ENCODE measurements around the gene USP17L20. TPM values are rescaled to one million over a fixed set of nuclear protein-coding genes. Genes with fewer than 3 reads are reported as not detected.

USP17L20 gene, protein sequence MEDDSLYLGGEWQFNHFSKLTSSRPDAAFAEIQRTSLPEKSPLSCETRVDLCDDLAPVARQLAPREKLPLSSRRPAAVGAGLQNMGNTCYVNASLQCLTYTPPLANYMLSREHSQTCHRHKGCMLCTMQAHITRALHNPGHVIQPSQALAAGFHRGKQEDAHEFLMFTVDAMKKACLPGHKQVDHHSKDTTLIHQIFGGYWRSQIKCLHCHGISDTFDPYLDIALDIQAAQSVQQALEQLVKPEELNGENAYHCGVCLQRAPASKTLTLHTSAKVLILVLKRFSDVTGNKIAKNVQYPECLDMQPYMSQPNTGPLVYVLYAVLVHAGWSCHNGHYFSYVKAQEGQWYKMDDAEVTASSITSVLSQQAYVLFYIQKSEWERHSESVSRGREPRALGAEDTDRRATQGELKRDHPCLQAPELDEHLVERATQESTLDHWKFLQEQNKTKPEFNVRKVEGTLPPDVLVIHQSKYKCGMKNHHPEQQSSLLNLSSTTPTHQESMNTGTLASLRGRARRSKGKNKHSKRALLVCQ
- total RNA-seq, result not detected in 2 replicates

DNA sequence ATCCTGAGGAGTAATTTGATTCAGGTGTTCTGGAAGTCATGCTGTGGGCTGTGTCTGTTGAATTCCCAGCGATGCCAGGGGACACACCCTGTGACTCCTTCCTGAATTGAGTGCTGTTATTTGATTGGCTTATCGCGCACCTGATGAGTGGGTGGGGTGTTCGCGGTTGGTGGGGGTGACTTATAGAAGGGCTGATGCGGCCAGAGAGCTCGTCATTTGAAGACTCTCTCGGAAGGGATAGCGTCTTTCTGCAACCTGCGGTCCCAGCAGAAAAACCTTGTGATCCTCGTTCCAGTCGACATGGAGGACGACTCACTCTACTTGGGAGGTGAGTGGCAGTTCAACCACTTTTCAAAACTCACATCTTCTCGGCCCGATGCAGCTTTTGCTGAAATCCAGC, at the start of gene USP17L20:
Gene USP17L20, plus strand, starts transcription at position 301 of the 400 bp plus-strand sequence. Its CDS starts 0 bp downstream, at position 301.

DNA sequence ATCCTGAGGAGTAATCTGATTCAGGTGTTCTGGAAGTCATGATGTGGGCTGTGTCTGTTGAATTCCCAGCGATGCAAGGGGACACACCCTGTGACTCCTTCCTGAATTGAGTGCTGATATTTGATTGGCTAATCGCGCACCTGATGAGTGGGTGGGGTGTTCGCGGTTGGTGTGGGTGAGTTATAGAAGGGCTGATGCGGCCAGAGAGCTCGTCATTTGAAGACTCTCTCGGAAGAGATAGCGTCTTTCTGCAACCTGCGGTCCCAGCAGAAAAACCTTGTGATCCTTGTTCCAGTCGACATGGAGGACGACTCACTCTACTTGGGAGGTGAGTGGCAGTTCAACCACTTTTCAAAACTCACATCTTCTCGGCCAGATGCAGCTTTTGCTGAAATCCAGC, 47.6 kb upstream of the USP17L20 start, which contains the start of gene USP17L10:
Gene USP17L10, plus strand, starts transcription at position 301 of the 400 bp plus-strand sequence. Its CDS starts 0 bp downstream, at position 301.

DNA sequence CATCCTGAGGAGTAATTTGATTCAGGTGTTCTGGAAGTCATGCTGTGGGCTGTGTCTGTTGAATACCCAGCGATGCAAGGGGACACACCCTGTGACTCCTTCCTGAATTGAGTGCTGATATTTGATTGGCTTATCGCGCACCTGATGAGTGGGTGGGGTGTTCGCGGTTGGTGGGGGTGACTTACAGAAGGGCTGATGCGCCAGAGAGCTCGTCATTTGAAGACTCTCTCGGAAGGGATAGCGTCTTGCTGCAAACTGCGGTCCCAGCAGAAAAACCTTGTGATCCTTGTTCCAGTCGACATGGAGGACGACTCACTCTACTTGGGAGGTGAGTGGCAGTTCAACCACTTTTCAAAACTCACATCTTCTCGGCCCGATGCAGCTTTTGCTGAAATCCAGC, 42.8 kb upstream of the USP17L20 start, which contains the start of gene USP17L11:
Gene USP17L11, plus strand, starts transcription at position 301 of the 400 bp plus-strand sequence. Its CDS starts 0 bp downstream, at position 301.

DNA sequence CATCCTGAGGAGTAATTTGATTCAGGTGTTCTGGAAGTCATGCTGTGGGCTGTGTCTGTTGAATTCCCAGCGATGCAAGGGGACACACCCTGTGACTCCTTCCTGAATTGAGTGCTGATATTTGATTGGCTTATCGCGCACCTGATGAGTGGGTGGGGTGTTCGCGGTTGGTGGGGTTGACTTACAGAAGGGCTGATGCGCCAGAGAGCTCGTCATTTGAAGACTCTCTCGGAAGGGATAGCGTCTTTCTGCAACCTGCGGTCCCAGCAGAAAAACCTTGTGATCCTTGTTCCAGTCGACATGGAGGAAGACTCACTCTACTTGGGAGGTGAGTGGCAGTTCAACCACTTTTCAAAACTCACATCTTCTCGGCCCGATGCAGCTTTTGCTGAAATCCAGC, 38.1 kb upstream of the USP17L20 start, which contains the start of gene USP17L12:
Gene USP17L12, plus strand, starts transcription at position 301 of the 400 bp plus-strand sequence. Its CDS starts 0 bp downstream, at position 301.

DNA sequence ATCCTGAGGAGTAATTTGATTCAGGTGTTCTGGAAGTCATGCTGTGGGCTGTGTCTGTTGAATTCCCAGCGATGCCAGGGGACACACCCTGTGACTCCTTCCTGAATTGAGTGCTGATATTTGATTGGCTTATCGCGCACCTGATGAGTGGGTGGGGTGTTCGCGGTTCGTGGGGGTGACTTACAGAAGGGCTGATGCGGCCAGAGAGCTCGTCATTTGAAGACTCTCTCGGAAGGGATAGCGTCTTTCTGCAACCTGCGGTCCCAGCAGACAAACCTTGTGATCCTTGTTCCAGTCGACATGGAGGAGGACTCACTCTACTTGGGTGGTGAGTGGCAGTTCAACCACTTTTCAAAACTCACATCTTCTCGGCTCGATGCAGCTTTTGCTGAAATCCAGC, 33.3 kb upstream of the USP17L20 start, which contains the start of gene USP17L13:
Gene USP17L13, plus strand, starts transcription at position 301 of the 400 bp plus-strand sequence. Its CDS starts 0 bp downstream, at position 301.

DNA sequence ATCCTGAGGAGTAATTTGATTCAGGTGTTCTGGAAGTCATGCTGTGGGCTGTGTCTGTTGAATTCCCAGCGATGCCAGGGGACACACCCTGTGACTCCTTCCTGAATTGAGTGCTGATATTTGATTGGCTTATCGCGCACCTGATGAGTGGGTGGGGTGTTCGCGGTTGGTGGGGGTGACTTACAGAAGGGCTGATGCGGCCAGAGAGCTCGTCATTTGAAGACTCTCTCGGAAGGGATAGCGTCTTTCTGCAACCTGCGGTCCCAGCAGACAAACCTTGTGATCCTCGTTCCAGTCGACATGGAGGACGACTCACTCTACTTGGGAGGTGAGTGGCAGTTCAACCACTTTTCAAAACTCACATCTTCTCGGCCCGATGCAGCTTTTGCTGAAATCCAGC, 23.8 kb upstream of the USP17L20 start, which contains the start of gene USP17L15:
Gene USP17L15, plus strand, starts transcription at position 301 of the 400 bp plus-strand sequence. Its CDS starts 0 bp downstream, at position 301.

DNA sequence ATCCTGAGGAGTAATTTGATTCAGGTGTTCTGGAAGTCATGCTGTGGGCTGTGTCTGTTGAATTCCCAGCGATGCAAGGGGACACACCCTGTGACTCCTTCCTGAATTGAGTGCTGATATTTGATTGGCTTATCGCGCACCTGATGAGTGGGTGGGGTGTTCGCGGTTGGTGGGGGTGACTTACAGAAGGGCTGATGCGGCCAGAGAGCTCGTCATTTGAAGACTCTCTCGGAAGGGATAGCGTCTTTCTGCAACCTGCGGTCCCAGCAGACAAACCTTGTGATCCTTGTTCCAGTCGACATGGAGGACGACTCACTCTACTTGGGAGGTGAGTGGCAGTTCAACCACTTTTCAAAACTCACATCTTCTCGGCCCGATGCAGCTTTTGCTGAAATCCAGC, 14.3 kb upstream of the USP17L20 start, which contains the start of gene USP17L17:
Gene USP17L17, plus strand, starts transcription at position 301 of the 400 bp plus-strand sequence. Its CDS starts 0 bp downstream, at position 301.

DNA sequence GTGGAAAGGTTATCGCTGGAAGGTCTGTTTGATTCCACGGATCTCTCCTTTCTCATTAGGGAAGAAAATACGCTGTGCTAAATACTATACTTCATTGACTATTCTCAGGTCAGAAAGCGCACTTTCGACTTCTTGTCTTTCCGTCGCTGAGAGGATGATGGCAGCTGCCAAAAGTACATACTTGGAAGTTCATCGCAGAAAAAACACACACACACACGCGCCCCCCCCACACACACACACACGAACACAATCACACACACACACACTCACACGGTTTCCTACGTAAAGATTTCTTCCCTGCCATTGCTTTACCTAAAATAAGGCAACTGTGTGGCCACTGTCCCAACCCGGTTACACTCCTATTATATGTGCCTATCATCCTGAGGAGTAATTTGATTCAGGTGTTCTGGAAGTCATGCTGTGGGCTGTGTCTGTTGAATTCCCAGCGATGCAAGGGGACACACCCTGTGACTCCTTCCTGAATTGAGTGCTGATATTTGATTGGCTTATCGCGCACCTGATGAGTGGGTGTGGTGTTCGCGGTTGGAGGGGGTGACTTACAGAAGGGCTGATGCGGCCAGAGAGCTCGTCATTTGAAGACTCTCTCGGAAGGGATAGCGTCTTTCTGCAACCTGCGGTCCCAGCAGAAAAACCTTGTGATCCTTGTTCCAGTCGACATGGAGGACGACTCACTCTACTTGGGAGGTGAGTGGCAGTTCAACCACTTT, 9.8 kb upstream of the USP17L20 start, which contains the start of gene USP17L18:
Gene USP17L18, plus strand, starts transcription at position 678 of the 728 bp plus-strand sequence. Its CDS starts 0 bp downstream, at position 678.

DNA sequence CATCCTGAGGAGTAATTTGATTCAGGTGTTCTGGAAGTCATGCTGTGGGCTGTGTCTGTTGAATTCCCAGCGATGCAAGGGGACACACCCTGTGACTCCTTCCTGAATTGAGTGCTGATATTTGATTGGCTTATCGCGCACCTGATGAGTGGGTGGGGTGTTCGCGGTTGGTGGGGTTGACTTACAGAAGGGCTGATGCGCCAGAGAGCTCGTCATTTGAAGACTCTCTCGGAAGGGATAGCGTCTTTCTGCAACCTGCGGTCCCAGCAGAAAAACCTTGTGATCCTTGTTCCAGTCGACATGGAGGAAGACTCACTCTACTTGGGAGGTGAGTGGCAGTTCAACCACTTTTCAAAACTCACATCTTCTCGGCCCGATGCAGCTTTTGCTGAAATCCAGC, 4.8 kb upstream of the USP17L20 start, which contains the start of gene USP17L19:
Gene USP17L19, plus strand, starts transcription at position 301 of the 400 bp plus-strand sequence. Its CDS starts 0 bp downstream, at position 301.

DNA sequence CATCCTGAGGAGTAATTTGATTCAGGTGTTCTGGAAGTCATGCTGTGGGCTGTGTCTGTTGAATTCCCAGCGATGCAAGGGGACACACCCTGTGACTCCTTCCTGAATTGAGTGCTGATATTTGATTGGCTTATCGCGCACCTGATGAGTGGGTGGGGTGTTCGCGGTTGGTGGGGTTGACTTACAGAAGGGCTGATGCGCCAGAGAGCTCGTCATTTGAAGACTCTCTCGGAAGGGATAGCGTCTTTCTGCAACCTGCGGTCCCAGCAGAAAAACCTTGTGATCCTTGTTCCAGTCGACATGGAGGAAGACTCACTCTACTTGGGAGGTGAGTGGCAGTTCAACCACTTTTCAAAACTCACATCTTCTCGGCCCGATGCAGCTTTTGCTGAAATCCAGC, 4.6 kb downstream of the USP17L20 start, which contains the start of gene USP17L21:
Gene USP17L21, plus strand, starts transcription at position 301 of the 400 bp plus-strand sequence. Its CDS starts 0 bp downstream, at position 301.

DNA sequence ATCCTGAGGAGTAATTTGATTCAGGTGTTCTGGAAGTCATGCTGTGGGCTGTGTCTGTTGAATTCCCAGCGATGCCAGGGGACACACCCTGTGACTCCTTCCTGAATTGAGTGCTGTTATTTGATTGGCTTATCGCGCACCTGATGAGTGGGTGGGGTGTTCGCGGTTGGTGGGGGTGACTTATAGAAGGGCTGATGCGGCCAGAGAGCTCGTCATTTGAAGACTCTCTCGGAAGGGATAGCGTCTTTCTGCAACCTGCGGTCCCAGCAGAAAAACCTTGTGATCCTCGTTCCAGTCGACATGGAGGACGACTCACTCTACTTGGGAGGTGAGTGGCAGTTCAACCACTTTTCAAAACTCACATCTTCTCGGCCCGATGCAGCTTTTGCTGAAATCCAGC, 9.4 kb downstream of the USP17L20 start, which contains the start of gene USP17L22:
Gene USP17L22, plus strand, starts transcription at position 301 of the 400 bp plus-strand sequence. Its CDS starts 0 bp downstream, at position 301.

Other genes with a start within 250 kb of the USP17L20 start
- gene FAM90A26, start 87.7 kb upstream of the USP17L20 start, total RNA-seq, result not detected in 2 replicates
- not detected in 2 replicates for gene USP17L10, start 47.5 kb upstream of the USP17L20 start, total RNA-seq
- not detected in 2 replicates for gene USP17L11, start 42.7 kb upstream of the USP17L20 start, total RNA-seq
- not detected in 2 replicates for gene USP17L12, start 38.0 kb upstream of the USP17L20 start, total RNA-seq
- gene USP17L13, start 33.2 kb upstream of the USP17L20 start, total RNA-seq, result not detected in 2 replicates
- not detected in 2 replicates for gene USP17L15, start 23.7 kb upstream of the USP17L20 start, total RNA-seq
- gene USP17L17, start 14.2 kb upstream of the USP17L20 start, total RNA-seq, result not detected in 2 replicates
- gene USP17L18, start 9.5 kb upstream of the USP17L20 start, total RNA-seq, result not detected in 2 replicates
- gene USP17L19, start 4.7 kb upstream of the USP17L20 start, total RNA-seq, result not detected in 2 replicates
- not detected in 2 replicates for gene USP17L21, start 4.7 kb downstream of the USP17L20 start, total RNA-seq
- gene USP17L22, start 9.5 kb downstream of the USP17L20 start, total RNA-seq, result not detected in 2 replicates
- gene USP17L24, start 67.0 kb downstream of the USP17L20 start, total RNA-seq, result not detected in 2 replicates
- not detected in 2 replicates for gene USP17L25, start 71.8 kb downstream of the USP17L20 start, total RNA-seq
- not detected in 2 replicates for gene USP17L26, start 76.5 kb downstream of the USP17L20 start, total RNA-seq
- not detected in 2 replicates for gene USP17L5, start 81.3 kb downstream of the USP17L20 start, total RNA-seq
- not detected in 2 replicates for gene USP17L27, start 86.0 kb downstream of the USP17L20 start, total RNA-seq
- not detected in 2 replicates for gene USP17L28, start 90.8 kb downstream of the USP17L20 start, total RNA-seq
- not detected in 2 replicates for gene USP17L29, start 95.5 kb downstream of the USP17L20 start, total RNA-seq
- gene USP17L30, start 105.0 kb downstream of the USP17L20 start, total RNA-seq, result not detected in 2 replicates
- not detected in 2 replicates for gene DEFB131A, start 186.3 kb downstream of the USP17L20 start, total RNA-seq

Measured in bronchial smooth muscle cell (primary cell).